ENCODE data around the gene SSH3.

Gene SSH3

DNA sequence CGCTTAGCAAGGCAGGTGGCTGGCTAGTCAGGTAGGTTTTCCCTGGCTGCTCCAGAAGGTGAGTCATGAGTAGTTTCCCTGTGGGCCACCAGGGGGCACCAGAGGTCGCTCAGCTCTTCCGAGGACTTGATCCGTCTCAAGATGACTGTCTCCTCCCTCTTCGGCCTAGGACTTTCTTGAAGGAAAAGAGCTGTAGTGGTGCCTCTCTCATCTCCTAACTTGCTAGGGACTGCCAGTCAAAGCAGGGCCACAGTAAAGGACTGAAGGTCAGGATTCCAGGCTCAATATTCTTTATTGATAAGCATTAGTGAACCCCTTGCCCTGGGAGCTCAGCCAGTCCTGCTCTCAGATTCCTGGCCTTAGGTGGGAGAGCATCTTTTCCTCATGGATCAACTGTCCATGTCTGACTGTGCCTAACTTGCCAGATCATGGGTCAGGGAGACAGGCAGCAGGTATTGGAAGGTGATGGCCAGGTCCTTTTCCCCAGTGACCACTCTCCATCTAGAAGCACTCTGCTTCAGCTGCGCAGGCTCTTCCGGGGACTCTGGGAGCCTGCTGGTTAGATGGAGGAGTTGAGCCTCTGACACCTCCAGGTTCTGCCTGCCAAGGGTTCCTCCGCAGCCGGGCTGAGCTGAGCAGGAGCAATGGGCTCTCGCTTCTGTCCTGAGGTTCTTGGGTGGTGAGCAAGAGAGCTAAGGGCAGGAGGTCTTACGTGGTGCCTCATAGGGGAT, 48.1 kb downstream of the SSH3 start:
- peak in 1 of 2 experiments; percentile 15 for DNase-seq

DNA sequence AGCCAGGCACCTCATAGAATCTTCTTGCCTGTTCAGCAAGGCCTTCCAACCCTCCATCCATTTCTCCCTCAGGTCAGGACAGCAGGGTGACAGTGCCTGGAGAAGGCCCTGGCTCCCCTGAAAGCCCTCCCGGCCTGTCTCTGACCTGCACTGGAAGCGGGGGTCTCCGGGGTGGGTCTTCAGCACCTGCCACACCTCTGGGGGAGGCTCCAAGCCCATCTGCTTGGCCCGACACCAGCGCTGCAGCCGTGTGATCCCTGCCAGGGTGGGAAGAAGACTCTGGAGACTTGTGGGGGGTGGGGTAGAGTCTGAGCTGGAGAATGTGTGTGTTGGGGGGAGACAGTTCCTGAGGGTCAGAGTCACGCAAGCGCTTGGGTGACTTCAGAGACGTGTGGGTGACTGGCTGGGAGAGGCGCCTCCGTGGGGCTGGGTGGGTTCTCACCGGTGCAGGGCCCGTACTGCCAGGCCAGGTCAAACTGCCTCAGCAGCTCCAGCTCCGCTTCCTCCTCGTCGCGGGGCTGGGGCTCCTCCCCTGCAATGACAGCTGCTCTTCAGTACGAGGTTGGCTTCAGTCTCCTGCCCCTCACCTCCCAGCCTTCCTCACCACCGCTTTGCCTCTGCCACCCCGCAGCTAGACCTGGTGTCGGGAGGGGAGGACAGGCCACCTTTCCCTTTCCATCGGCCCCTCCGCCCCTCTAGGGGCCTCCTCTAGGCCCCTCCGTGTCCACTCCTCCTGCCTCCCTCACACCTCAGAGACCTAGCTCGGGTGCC, 49.4 kb downstream of the SSH3 start:
- DNase-seq, result peak in 1 of 2 experiments; percentile 49

DNA sequence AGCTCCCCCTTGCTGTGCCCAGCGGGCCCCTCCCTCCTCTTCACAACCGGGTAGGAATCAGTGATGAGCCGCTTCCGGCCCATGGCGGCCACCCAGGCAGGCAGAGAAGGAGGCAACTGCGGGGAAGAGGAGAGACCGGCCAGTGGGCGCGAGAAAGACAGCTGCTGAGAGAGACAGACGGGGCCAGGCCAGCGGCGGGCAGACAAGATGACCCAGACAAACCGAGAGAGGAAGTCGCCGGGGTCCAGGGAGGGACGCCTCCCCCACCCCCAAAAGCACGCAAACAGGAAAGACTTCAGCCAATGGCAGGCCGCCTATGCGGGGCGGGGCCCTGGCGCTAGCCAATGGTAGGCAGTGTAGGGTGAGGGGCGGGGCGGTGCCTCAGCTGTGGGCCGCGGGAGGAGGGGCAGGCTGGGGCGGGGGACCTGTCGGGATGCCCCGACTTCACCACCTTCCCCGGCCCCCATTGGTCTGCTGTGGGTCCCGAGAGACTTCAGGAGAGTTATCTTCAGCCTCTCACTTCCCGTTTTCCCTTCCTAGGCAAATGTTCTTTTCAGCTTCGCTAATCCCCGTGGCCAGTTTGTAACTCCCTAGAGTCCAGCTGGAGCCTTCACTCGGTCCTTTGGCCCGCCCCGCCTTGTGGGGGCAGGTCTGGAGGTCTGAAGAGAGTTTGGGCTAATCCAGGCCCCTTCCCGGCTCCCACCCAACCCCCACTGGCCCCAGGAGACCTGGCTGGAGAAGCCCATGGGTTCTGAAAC, 50.2 kb downstream of the SSH3 start, which contains the start of gene POLD4:
Gene POLD4, minus strand, starts transcription at position 230 of the 758 bp plus-strand sequence. Its CDS starts 147 bp downstream, at position 83.
- DNase-seq, result peak; percentile 50 to 86

DNA sequence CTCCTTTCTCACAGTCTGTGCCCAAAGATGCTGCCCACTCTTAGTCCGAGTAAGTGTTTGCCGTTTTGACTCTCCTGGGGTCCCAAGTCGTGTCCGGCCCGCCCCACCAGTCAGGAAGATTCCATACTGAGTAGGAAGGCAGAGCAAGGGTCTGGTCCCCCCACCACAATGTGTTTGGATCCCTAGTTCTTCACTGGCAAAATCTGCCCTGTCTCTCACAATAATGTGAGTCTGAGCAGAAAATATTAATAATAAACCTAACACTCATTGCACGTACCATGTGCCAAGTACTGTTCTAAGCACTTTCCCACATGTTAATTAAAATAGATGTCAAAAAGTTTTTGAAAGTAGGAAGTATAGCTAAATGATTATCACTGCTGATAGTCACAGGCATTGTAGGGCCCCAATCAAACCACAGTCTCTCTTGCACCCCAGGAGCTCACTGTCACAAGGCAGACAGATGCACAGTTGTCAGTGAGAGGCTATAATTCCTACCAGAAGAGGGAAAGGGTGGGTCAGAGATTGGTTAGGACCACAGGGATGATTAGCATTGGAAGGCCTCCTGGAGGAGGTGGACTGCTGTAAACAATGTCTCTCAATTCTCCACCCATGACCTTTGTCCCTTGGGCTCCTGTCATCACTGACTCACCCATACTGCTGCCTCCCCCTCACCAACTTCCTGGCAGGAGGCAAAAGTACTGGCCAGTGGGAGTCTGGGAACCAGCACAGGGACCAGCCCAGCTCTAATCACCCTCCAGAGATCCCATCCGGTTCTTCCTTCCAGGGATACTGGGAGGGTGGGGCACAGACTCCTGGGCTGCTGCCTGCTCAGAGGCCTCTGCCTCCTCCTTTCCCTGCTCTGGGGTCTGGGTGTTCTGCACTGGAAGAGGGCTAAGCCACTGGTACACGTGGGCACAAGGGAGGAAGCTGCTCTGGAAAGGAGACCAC, 51.0 kb downstream of the SSH3 start:
- no peak for DNase-seq

DNA sequence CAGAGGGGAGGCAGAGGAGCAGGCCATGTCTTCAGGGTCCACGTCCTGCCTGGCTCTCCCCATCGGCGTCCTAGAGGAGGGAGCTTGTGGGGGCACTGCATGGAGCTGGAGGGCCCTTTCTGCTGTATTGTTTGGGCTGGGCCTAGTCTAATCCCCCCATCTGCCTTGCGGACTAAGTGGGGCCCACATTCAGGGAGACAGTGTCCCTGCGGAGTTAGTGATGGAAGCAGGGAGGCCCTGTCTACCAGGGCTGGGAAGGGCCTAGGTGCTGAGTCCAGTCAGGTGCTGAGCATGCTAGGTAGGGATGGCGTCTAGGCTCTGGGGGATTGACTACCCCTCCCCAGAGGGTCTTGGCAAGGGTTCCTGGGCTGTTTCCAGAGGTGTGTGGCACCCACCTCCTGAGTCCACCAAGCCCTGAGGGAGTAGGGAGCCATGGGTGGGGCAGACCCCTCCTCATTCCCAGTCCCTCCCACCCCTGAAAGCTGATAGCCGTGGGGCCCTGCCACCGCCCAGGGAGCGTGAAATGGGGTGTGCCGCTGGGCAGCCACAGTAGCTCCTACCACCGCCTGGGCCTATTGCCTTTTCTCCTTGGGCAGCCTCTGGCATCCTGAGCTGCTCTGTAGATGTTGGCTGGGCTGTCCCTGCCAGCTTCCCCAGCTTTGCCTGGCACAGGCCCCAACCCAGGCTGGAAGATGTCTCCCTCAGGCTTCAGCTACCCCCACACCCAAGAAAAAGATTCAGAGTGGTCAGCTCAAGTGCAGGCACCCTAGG, 51.9 kb downstream of the SSH3 start:
- DNase-seq, result no peak

DNA sequence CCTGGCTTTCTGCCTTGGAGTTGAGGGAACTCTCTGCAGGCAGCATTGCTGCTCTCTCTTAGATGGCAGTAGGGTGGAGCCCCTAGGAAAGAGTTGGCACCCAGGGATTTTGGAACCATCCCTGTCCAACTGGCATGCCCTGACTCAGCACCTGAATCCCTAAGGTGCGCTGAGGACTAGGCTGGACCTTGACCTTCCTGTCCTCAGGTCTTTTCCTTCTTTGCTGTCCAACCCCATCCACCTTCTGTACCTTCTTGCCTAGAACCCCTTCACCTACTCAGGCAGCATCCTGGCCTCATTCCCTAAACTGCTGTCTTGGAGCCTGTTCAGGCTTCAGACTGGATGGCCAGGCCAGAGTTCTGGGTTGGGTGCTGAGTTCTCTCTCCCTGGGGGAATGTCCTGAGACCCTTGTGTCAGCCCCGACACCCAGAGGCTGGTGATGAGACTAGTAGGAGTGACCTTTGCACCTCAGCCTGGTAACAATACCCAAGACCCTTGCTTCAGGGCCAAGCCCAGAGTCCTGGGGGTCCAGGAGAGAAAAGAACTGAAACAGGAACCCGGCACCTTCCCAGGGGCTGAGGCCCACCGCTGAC, 52.6 kb downstream of the SSH3 start:
- no peak for DNase-seq

DNA sequence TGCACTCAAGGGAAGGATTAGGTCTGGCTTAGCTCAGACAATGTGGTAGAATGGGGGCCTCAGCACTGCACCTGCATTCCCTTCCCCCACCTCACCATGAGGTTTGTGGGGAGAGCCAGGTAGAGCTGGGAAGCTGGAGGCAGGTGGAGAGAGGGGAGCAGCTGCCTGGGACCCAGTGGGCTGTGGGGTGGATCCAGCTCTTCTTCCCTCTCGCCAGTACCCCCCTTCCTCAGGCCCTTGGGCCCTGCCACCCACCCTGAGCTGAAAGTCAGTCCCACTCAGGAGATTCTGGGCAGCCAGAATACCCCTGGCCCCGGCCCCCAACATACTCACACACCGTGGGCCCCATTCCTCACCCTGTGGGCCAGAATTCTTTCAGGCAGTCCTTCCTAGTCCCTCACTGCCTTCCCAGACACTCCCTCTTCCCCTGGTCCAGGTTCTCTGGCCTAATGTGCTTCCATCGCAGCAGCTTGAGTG, 53.1 kb downstream of the SSH3 start:
- DNase-seq, result no peak

DNA sequence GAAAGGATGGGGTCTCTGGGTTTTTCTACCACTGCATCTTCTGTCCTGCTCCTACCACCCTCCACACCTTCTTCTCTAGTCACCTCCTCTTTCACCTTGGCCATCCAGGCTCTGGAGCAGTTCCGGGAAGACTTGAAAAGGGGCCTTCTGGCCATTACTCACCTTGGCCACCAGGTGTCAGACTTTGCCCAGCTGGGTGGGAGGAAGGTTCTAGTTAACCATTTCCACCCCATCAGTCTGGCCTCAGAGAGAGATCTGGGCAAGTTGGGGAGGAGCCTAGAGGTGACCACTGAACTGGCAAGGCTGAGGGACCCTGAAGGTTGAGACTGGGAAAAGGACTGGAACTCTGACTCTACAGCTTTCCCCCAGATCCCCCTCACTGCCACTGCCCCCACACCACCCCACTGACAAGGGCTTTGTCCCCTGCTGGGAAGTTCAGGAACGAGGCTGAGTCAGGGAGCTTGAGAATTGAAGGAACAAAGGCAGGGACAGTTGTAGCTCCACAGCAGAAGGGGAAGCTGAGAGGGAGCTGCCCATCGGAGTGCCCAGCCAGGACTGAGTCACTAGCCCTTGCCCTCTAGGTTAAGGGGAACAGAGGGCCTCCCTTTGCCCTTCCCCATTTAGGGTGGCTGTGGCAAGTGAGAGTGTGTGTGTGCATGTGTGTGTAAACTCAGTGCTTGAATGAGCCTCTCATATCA, 53.7 kb downstream of the SSH3 start:
- peak in 1 of 2 experiments; percentile 21 for DNase-seq

DNA sequence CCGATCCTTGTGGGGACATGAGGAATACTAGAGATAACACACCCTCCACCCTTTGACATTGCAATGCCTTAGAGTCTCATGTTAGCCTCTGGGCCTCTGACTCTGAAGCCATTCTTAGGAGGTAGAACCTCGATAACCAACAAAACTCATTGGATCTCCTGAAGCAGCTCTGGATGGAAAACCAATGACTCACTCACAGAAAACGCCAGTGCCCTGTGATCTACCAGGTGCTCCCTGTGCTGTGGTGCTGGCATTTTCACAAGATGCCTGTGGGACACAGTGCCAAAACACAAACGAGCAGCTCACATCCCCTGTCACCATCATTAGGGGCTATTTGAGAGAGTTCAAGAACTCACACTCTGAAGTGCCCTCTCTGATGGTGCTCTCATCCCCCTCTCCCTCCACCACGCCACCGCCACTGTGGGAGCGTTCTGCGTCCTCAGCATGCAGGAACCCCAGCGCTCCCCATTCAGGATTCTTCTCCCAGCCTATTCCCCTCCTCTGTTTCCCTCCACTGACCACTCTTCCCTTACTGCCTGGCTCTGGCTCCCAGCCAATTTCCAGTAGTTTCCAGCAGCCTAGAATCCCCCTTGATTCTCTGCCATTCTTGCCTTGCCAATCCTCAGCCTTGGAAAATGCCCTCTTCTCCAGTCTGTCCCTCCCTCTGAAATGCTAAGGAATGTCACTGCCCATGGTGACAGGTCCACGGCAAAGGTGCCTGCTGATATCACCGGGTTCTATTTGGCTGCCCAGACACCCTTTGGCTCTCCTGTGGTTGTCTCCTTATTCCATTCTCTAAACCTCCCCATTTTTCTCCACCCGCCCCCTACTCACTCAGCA, 54.7 kb downstream of the SSH3 start:
- DNase-seq, result no peak
